ENCODE data around the gene CASP2.

GRCh38 chr7:143256932-143257331 is 31.2 kb upstream of the CASP2 start:
- TF ChIP-seq CTCF (IDR thresholded peaks at IDR 0.05) (no peak), POLR2A (IDR thresholded peaks at IDR 0.05) (no peak)
